HG03565 (cell line): ENCODE measurements around the gene KCNQ2.

Experiments used
- ATAC-seq: cut with Tn5 transposase; IDR thresholded peaks from one replicate; pipeline ENCODE4 v1.9.1; 2021; ENCODE audit warnings: mild to moderate bottlenecking, moderate library complexity; ENCODE audit not compliant: unreplicated experiment

KCNQ2 gene

DNA sequence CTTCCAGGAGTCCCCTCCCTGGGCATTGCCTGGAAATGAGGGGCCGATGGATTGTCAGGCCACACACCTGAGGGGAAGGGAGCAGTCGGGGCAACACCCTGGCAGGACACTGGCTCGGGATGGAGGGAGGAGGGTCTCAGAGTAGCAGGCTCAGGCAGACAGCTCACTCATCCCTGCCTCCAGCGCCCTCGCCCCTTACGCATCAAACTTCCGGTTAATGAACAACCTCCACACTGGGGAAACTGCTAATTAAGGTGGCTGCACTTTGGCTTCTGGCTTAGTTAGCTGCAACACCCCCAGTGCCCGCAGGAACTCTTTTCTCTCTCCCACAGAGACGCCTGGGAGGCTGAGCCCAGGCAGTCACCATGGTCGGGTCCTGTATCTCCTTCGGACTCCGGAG is 98.0 kb downstream of the KCNQ2 start:
- no peak for ATAC-seq

DNA sequence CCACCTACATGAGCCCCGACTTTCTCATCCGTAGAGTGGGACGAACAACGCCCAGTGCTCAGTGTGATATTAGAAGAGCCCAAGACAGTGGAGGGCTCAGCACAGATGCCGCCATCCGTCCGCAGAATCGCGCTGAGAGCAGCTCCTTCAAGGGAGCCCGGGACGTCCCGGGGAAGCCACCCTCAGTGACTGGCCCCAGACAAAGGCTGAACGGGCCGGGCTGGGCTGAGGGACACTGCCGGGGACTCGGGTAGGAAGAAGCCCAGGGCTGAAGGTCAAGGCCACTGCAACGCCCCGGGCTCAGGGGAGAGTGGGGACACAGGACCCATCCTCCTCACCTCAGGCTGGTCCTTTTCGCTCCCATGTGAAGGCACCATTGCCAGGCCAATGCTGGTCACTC is 98.5 kb downstream of the KCNQ2 start:
- ATAC-seq = no peak

DNA sequence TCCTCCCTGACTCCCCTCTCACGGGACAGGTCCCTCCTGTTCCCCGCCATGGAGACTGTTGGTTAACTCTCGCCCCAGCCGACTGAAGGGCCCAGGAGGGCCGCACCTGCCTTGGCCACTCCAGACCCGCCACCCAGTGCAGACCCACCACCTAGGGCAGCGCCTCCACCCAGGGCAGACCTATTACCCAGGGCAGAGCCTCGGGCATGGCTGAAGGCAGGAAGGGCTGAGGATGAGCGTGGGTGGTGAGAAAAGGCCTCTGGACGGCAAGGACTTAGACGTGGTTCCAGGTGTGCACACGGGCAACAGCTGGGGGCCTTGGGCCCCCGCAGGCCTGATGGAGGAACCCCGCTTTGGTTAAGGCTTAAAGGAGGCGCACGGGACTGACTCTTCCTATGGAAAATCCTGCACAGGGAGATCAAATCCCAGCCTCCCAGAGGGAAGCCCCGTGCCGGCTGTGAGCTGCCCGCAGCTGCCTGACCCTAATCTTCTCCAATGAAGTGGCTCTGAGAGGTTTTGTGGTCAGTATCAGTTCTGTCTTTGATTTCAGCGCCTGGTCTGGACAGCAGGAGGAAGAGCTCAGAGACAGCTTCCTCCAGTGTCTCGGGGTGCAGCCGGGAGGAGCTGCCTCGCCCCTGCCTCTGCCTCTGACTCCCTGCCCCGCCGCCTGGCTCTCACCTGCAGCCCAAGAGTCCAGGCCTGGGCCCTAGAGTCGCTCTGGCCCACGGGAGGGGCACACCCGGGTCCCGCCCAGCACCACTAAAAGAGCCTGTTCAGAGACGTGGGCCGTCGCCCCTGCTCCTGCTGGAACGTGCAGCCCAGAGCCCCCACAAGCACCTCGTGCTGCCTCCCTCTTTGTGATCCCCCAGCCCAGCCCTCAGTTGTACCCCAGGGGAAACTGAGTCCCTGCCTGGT is 99.2 kb downstream of the KCNQ2 start:
- no peak for ATAC-seq

DNA sequence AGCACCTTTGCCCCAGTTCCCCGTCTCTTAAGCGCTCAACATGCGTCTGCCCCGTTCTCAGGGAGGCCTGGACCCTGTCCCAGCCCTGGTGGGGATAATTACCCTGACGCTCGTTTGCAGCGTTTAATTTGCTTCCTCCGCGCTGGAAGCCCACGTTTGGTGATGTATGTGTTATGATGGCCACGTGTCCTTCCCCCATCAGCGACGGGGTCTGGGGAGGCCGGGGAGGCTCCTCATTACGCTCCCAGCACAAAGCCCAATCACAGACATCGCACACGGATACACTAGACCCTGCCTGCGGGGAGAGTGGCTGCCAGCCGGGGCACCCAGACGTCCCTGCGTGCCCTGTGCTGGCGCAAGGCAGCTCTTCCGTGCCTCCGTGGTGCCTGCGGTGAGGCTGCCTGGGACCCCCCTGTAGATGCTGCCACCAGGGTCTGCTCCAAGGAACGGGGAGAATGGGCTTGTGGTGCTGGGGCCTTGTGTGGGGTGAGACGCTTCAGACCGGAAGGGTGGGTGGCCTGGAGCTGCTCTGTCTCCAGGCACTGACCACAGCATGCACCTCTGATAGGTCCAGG is 101.1 kb downstream of the KCNQ2 start:
- no peak for ATAC-seq

DNA sequence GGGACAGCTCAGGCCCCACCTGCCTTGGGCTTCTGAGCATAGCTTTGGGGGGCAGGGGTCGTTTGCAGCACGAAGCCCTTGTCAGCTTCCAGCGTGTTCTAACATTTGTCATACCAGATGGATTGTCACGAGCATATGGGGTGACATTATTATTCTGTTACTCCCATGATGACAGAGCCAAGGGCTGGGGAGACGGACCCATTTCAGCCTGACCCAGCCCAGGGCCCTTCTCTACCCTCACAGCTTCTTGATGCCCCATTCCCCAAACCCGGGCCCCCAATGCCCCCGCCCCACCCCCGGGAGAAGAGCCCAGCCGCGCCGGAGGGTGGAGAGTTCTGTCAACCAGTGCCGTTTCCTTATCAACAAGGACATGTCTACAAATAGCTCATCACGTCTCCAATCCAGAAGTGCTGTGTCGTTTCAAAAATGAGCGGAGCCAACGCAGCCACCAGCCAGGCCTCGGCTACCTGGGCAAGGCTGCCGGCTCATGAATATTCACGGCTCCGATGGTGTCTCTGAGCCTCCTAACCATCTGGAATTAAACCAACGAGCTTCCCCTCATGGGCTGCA is 101.8 kb downstream of the KCNQ2 start:
- ATAC-seq = no peak

DNA sequence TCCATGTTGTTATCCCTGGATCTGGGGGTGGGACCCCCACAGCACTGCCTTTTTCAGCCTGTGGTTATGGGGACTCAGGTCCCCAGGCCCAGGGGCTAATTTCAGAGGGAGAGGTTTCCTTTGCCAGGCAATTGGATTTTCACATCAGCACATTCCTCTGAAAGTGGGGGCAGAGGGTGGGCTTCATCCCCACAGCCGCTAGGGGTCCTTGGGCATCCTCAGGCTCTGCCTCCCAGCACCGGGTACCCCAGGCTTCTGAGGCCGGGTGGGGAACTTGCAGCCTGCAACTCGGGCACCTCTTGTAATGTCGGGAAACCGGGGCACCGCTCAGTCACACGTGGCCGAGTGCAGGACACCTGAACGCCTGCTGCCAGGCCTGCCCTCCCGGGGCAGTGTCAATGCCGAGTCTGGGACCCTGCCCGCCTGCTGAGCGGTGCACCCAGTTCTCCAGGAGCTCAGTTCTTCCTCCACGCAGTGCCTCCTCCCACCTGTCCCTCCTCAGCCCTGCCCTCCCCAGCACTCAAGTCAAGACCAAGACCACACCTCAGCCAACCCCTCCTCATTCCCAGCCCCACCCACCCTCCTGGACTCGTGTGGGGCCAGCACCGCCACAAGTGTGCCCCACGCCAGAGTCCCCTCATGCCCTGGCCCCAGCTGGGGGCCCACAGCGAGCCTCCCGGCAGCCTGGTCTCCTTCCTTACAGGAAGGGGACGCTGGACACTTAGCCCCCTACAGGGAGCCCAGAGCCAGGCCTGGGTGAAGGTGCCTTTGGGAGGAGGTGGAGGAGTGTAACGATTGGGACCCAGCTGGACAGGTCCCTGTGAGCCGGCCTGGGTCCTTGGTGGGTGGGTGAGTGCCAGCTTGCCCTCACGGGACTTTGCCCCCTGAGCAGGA is 102.5 kb downstream of the KCNQ2 start:
- ATAC-seq = no peak

DNA sequence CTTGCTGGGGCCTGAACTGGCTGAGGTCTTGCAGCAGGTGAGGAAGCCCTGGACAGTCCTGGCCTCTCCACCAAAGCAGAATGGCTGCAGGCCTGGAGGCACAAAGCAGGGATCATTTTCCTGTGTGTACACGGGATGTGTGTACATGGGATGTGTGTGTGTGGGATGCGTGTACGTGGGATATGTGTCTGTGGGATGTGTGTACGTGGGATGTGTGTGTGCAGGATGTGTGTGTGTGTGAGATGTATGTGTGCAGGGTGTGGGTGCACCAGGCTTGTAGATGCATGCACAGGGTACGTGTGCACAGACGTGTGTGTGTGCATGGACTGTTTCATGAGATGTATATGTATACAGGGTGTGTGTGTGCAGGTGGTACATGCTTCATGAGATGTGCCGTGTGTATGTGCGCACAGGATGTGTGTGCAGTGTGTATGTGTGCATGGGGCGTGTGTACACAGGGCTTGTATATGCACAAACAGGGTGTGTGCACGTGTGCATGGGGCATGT is 103.4 kb downstream of the KCNQ2 start:
- no peak for ATAC-seq

DNA sequence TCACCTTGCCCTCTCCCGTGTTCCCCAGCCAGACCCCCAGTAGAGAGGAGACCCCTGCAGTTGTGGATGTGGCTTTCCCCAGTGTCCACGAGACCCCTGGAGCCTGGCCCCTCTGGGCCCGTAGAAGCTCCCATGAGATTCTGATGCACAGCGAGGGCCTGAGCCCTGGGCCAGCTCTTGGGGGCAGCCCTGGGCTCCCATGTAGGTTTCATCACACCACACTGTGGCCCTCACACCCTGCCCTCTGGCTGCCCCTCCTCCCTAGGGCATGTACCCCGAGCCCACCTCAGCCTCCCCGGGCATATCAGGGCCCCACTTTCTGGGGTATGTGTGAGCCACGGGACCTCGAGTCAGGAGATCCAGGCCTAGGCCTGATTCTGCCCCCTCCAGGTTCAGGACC is 104.3 kb downstream of the KCNQ2 start:
- no peak for ATAC-seq

DNA sequence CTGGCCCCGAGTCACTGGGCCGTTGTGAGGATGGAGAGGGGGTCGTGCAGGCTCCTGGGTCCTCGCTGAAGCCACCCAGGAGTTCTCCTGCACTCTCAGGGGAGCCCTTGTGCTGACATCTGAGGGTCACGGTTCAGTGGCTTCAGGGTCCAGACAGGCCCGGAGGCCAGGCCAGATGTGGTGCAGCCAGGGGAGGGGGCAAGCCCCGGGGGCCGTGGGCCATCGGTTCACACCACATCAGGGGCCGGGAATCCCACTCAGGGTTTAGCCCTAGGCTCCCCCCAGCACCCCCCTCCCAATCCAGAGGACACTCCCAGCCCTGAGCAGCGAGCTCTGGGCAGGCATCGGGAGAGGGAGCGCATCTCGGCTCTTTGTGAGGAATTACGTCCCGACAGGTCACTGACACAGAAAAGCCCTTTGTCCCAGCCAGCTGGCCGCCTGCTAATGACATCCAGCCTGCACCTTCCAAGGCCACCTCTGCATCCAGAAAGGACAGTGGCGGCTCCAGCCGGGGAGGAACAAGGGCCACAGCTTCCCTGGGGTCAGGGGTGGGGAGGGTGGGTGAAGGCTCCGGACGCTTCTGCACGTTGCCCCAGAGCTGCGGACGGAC is 104.9 kb downstream of the KCNQ2 start:
- no peak for ATAC-seq

DNA sequence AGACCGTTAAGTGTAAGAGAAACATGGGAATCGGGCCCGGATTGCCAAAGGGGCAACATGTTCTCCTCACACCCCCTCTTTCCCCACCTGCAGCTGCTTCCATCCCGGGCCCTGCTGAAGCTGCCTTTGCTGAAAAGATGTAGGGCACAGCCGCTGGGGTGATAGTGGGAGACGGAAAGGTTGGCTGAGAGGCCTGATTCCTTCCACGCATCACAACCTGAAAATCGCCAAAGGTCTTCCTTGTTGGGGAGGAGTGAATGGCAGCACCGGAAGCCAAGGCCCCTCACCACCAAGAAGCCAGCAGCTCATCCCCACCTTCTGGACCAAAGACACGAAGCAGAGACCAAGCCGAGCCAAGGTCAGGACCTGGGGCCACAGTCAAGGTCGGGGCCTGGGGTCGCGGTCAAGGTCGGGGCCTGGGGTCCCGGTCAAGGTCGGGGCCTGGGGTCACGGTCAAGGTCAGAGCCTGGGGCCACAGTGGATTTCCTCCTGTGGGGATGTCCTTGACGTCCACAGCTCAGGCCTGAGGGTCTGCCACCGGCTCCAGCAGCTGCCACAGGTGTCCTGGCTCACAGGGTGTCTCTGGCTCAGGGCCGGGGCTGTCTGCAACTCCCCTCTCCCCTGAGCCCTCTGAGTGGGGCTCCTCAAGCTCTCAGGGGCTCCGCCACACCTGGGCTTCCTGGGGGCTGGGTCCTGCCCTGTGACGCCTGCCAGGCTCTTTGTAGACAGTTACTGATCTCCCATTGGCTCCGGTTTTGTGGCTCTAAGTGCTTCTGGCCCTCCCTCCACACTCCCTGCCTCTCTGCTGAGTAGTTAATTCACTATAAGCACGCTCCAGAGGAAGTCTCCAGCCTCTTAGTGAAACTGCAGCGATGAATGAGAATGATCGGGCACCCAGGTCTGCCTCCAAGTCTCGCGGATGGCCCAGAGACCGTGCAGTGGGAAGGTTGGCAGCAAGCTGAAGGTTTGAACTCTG is 105.8 kb downstream of the KCNQ2 start:
- ATAC-seq = no peak

DNA sequence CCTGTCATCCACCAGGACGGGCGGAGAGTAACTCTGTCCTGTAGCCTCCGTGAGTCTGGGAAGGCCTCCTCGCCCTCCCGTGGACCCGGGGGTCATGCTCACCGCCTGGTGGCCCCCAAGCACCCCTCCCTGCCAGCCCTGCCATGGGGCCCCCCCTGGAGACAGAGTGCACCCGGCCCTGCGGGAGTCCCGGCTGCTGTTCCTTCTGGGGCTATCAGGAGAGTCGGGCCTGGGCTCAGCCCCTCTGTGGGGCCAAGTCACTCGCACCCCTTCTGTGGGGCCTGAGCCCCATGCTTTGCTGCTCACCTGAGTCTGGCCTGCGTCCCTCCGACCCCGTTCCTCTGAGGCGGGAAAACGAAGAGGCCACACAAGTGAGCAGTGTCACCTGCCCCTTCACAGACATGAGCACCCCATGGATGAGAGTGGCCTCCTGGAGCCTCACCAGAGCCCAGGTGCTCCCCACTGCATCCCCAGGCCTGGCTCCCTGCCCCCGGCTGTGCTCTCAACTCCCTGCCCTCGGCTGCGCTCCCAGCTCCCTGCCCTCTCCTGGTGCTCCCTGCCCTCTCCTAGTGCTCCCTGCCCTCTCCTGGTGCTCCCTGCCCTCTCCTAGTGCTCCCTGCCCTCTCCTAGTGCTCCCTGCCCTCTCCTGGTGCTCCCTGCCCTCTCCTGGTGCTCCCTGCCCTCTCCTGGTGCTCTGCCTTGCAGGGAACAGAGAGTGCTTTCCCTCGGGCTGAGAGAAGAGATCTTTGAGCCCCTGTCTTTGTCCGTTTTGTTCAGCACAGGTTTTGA is 106.7 kb downstream of the KCNQ2 start:
- no peak for ATAC-seq

DNA sequence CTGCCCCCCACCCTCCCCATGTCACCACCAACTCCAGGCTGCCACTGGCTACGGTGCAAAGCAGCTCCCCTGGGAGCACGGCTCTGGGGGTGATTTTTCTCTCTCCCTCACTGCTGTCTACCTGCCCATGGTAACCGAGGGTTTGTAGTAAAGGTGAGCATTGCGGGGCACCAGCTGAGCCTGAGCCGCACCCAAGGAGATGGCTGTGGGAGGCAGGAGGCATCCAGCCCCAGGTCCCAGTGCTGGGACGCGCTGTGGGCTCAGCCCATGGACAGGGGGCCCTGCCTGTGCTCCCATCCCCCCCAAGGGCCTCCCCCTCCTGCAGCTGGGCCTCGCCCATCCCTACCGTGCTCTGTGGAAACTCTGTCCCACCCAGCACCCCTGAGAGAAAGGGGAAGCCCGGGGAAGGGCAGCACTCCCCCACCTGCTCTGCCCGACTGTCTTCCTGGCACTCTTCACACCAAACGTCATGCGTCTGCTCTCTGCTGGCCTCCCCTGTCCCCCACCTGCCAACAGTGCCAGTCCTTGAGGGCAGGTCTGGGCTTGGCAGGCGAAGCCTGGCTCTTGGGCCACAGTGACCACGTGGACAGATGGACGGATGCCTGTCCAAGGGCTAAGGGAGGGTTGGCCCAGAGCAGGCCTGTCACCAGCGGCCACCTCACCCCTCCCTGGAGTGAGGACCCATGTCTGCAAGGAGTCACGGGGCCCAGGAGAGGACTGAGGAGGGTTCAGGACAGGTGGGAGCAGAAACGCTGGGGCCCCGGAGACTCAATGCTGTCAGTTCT is 107.5 kb downstream of the KCNQ2 start:
- ATAC-seq = no peak

DNA sequence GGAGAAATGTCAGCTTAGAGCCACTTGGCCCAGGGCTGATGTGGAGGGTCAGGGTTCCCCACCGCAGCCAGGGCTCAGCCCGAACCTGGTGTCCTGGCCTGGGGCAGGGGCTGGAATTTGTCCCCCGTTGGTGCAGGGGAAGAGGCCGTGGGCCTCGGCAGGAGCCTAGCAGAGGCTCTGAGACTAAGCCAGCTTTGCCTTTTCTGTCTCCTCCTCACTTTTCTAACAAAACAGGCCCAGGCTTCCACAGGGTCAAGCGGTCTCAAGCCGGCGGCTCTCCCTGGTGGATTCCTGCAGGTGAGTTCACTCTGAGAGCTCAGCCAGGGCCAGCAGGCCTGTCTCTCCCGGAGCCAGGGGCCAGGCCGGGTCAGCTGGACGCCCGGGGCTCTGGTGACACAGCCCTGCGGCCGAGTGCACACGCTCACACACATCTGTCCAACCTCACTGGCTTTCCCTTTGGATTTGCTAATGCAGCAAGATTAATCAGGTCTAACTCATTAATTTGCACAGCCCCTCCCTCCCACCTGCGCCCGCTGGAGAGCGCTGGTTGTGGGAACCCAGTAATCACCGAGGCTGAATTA is 108.4 kb downstream of the KCNQ2 start:
- ATAC-seq = no peak

DNA sequence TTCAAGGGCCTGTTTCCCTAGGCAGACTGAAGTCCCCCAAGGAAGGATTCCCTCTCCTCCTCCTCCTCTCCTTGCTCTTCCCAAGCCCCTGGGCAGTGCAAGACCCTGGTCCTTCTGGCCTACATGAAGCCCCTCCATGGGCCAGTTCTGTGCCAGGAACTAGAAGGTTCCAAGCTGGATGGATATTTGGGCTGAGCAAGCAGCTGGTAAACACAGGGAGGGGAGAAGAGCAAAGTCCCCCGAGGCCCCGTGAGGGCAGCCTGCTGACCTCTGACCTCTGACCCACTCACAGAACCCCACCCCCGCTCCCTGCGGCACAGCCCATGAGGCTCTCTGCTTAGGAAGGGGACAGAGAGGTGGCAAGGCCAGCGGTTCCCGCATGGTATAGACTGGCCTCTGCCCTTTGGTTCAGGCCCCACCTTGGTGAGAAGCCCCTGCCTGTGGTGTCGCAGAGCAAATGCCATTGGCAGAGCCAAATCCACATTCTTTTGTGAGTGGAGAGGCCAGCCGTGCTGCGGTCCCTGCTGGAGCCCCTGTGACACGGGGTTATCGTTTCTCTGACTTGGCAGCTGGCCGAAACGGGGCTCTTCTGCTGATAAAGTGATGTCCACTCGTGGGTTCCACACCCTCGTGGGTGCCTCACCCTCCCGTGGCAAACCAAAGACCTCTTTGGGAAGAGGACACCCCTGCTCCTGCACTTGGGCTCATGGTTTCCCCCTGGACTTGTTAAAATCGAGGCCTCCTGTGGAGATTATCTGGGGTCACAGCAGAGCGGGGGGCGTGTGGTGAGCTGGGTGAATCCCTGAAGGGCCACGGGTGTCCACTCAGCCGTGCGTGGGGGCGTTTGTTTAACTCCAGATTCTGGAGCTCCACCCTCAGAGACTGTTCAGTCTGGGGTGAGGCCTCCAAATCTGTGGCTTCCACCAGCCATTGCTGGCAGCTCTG is 109.2 kb downstream of the KCNQ2 start:
- ATAC-seq = no peak

DNA sequence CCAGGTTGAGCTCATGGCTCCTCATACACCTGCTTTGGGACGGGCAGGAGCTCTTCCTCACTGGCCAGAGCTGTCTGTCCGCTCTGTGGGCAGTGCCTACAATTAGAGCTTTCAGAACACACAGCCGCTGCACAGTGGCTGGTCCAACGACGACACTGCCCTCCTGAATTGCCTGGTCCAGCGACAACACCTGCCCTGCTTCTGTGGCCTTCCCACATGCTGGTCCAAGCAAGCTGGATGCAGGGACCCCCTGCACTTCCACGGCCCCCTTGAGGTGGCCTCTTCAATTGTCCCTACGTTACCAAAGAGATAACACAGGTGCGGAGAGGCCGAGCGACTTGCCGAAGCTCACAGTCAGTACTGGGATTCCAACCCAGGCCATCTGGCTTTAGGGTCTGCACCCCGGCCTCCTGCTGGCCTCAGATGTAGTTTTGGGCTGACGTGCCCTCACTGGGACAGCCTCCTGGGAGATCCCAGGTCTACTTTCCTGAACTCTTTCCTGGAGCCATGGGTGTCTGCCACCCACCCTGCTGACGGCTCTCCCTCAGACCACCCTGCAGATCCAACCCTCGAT is 109.9 kb downstream of the KCNQ2 start:
- no peak for ATAC-seq
